B cell (primary cell): ENCODE results near the gene MICA. TPM values are rescaled to one million over a fixed set of nuclear protein-coding genes. Genes with fewer than 3 reads are reported as not detected.

Experiments used
- ATAC-seq: fragments of 200-7000 bp; cut with Tn5 transposase; one replicate; pipeline ENCODE4 v1.10.0; 2021; ENCODE audit warnings: low read depth, mild to moderate bottlenecking, moderate number of reproducible peaks, moderate library complexity
- CTCF ChIA-PET: fragments of 350-600 bp; sonication (Branson Sonifier 250); formaldehyde crosslinking; loops from one replicate; lab custom pipeline; 2021; ENCODE audit warnings: antibody characterized with exemption, inconsistent platforms; lab: Charles Lee
- POLR2A ChIA-PET: fragments of 350-600 bp; sonication (Branson Sonifier 250); formaldehyde crosslinking; loops from one replicate; lab custom pipeline; 2021; ENCODE audit warnings: antibody characterized with exemption; lab: Charles Lee
- DNase-seq: peaks from one replicate; pipeline ENCODE4 v3.0.0; 2013
- H2AFZ ChIP-seq: 2 replicates; pipeline ENCODE4 v1.6.1; 2012; ENCODE audit warnings: mild to moderate bottlenecking, low read depth, low read length; ENCODE audit not compliant: insufficient read depth, poor library complexity, severe bottlenecking
- H3K27ac ChIP-seq, 2 donors: 1 replicate in 1 of 2; 2 replicates in 1 of 2; pipeline ENCODE4 v1.5.1; 2012 to 2013; ENCODE audit warnings: low read length in 2 of 2, mild to moderate bottlenecking in 2 of 2, moderate library complexity in 1 of 2
- H3K27me3 ChIP-seq, 4 experiments: fragments of 200-600 bp in 1 of 4; sonication (generic) in 1 of 4; replicated peaks in 1 of 4; 1 replicate in 2 of 4; 2 replicates in 2 of 4; pipeline versions ENCODE4 v1.6.1 to v1.7.0; 2013 to 2016; ENCODE audit warnings: low read length in 3 of 4, mild to moderate bottlenecking in 2 of 4, mixed read lengths in 1 of 4, moderate library complexity in 1 of 4; ENCODE audit not compliant: insufficient read depth in 4 of 4, control insufficient read depth in 3 of 4; ENCODE audit errors: control extremely low read depth in 1 of 4
- H3K36me3 ChIP-seq, 2 experiments: replicated peaks in 1 of 2; 1 replicate in 1 of 2; 2 replicates in 1 of 2; pipeline versions ENCODE4 v1.6.1 to v1.7.1; 2013; ENCODE audit warnings: low read length in 1 of 2; ENCODE audit not compliant: insufficient read depth in 2 of 2, control insufficient read depth in 1 of 2; ENCODE audit errors: control extremely low read depth in 1 of 2, extremely low read depth in 1 of 2
- H3K4me1 ChIP-seq, 2 donors: fragments of 200-600 bp in 1 of 2; sonication (generic) in 1 of 2; 1 replicate in 1 of 2; 2 replicates in 1 of 2; pipeline versions ENCODE4 v1.5.1 to v1.6.1; 2013 to 2017; ENCODE audit warnings: low read length in 2 of 2; ENCODE audit not compliant: control insufficient read depth in 2 of 2, insufficient read depth in 2 of 2
- H3K4me2 ChIP-seq: replicated peaks from 2 replicates; pipeline ENCODE3; 2012; ENCODE audit warnings: mild to moderate bottlenecking, low read depth, low read length; ENCODE audit not compliant: poor library complexity, severe bottlenecking
- H3K4me3 ChIP-seq, 5 experiments: fragments of 200-600 bp in 1 of 5; sonication (generic) in 1 of 5; 1 replicate in 3 of 5; 2 replicates in 2 of 5; pipeline versions ENCODE4 v1.5.1 to v1.7.0; 2011 to 2016; ENCODE audit warnings: low read length in 4 of 5, mild to moderate bottlenecking in 4 of 5, low read depth in 2 of 5, control low read depth in 1 of 5, moderate library complexity in 1 of 5; ENCODE audit not compliant: insufficient read depth in 1 of 5; ENCODE audit errors: control extremely low read depth in 1 of 5, extremely low read depth in 1 of 5
- H3K79me2 ChIP-seq: fragments of 200-600 bp; sonication (generic); one replicate; pipeline ENCODE4 v1.6.0; 2016; ENCODE audit warnings: low read length; ENCODE audit not compliant: control insufficient read depth, insufficient read depth
- H3K9ac ChIP-seq: fragments of 200-600 bp; sonication (generic); 2 replicates; pipeline ENCODE4 v1.6.1; 2017; ENCODE audit warnings: mild to moderate bottlenecking, low read length, moderate library complexity
- H3K9me3 ChIP-seq, 3 donors: one replicate each; pipeline versions ENCODE4 v1.6.1 to v1.7.1; 2013; ENCODE audit warnings: low read length in 2 of 3; ENCODE audit not compliant: control insufficient read depth in 2 of 3, insufficient read depth in 1 of 3; ENCODE audit errors: control extremely low read depth in 1 of 3
- H4K20me1 ChIP-seq: 2 replicates; pipeline ENCODE4 v1.6.0; 2012; ENCODE audit warnings: mild to moderate bottlenecking, low read length; ENCODE audit not compliant: insufficient read depth, control insufficient read depth, poor library complexity, severe bottlenecking
- H3K27ac Mint-ChIP-seq: one replicate; pipeline ENCODE4 v1.8.0; 2021; ENCODE audit warnings: mixed read lengths
- H3K27me3 Mint-ChIP-seq: one replicate; pipeline ENCODE4 v1.8.0; 2021; ENCODE audit warnings: mixed read lengths
- H3K4me1 Mint-ChIP-seq: one replicate; pipeline ENCODE4 v1.8.0; 2021; ENCODE audit warnings: mixed read lengths
- H3K4me3 Mint-ChIP-seq: one replicate; pipeline ENCODE4 v1.8.0; 2021; ENCODE audit warnings: mixed read lengths
- H3K9me3 Mint-ChIP-seq: one replicate; pipeline ENCODE4 v1.8.0; 2022; ENCODE audit warnings: mixed read lengths; ENCODE audit not compliant: insufficient read depth
- CTCF ChIP-seq: fragments of 200-600 bp; IDR thresholded peaks from one replicate; pipeline ENCODE4 v1.8.0; 2022; ENCODE audit warnings: antibody characterized with exemption, mild to moderate bottlenecking
- EZH2 ChIP-seq: IDR thresholded peaks from 2 replicates; pipeline ENCODE4 v1.6.1; 2012; ENCODE audit warnings: borderline replicate concordance, low read depth, mild to moderate bottlenecking, moderate library complexity, low read length; ENCODE audit not compliant: insufficient read depth, poor library complexity, severe bottlenecking
- WGBS: methylation state at CpG from one replicate; pipeline ENCODE4 v1.1.5; 2013; ENCODE audit warnings: missing lambda C conversion rate; ENCODE audit not compliant: insufficient coverage; 5-methylcytosine and 5-hydroxymethylcytosine counted together
- intact Hi-C: fragments of 100-400 bp; cut with micrococcal nuclease; formaldehyde crosslinking; loops from one replicate; pipeline ENCODE4 v1.10.0; 2022
- polyA plus RNA-seq: library from polyadenylated mRNA; depleted of rRNA; stranded (reverse); fragments of >200 nt; gene quantifications from 2 replicates; pipeline ENCODE4 v1.2.3, GENCODE V29; 2012
- total RNA-seq, 2 donors: library from RNA; stranded (reverse); fragments of 120-200 nt in 1 of 2; gene quantifications; 1 replicate in 1 of 2; 2 replicates in 1 of 2; pipeline versions ENCODE4 v1.2.3 to v1.2.4, GENCODE V29; 2013 to 2022

The MICA gene
- total and polyA plus RNA-seq, 2 donors (not counting 1 experiment from before 2014, with no cell fraction given), result 13.9 to 28.5 TPM

GRCh38 chr6:31383149-31383548 lies 20.2 kb upstream of the MICA start:
- 100% methylated on average over 1 of the region's 5 CpGs for WGBS
- H3K27ac ChIP-seq, result no peak overlapping the region
- H3K36me3 ChIP-seq, result no peaks in the 10 kb centered on the region
- H4K20me1 ChIP-seq, result no peaks in the 10 kb centered on the region
- no peak overlapping the region for H2AFZ ChIP-seq
- Mint-ChIP-seq H3K4me1 (no peaks in the 10 kb centered on the region), H3K4me3 (no peak overlapping the region), H3K27me3 (peaks cover 14% of the 10 kb centered on the region), H3K27ac (no peak overlapping the region), H3K9me3 (no peaks in the 10 kb centered on the region)
- intact Hi-C loops, result no loop called here
- H3K27me3 ChIP-seq, result peaks cover 0 to 10% (median 4%) of the 10 kb centered on the region in 4 experiments
- no peak for TF ChIP-seq CTCF
- no peak for TF ChIP-seq EZH2
- no peaks in the 10 kb centered on the region for H3K9me3 ChIP-seq
- H3K79me2 ChIP-seq, result no peaks in the 10 kb centered on the region
- POLR2A ChIA-PET, result no interaction called here
- DNase-seq (no peak), ATAC-seq (no peak)
- CTCF ChIA-PET, result interaction anchor here (9.4 kb wide), 1 partner anchor 17 kb away, joined by 60 read pairs; no protein-coding TSS in a partner anchor
- no peak overlapping the region for H3K4me3 ChIP-seq
- H3K4me1 ChIP-seq, result no peaks in the 10 kb centered on the region
- no peak overlapping the region for H3K4me2 ChIP-seq
- no peak overlapping the region for H3K9ac ChIP-seq

- H3K36me3 ChIP-seq, result no peaks in the 10 kb centered on the region
- Mint-ChIP-seq H3K9me3 (no peaks in the 10 kb centered on the region), H3K27me3 (peaks cover under 1% of the 10 kb centered on the region), H3K27ac (no peak overlapping the region), H3K4me1 (no peaks in the 10 kb centered on the region), H3K4me3 (no peak overlapping the region)
- H3K4me1 ChIP-seq, result no peaks in the 10 kb centered on the region
- intact Hi-C loops, result no loop called here
- ATAC-seq (no peak), DNase-seq (no peak)
- H3K9me3 ChIP-seq, result no peaks in the 10 kb centered on the region
- H3K4me2 ChIP-seq, result no peak overlapping the region
- H2AFZ ChIP-seq, result no peak overlapping the region
- ChIA-PET POLR2A (interaction anchor here (0.6 kb wide), 1 partner anchor 232 kb away, joined by 3 read pairs; no protein-coding TSS in a partner anchor), CTCF (interaction anchor here (1.7 kb wide), 1 partner anchor 247 kb away, joined by 4 read pairs; no protein-coding TSS in a partner anchor)
- H3K27me3 ChIP-seq, result peaks cover 0 to 4% (median 0%) of the 10 kb centered on the region in 4 experiments
- H3K79me2 ChIP-seq, result no peaks in the 10 kb centered on the region
- H4K20me1 ChIP-seq, result no peaks in the 10 kb centered on the region
- H3K9ac ChIP-seq, result no peak overlapping the region
- no peak overlapping the region for H3K4me3 ChIP-seq
- WGBS, result 87% methylated on average over 3 of the region's 3 CpGs
- no peak overlapping the region for H3K27ac ChIP-seq
- TF ChIP-seq EZH2 (no peak), CTCF (no peak)
Measured at GRCh38 chr6:31385041-31385440, 18.4 kb upstream of the MICA start.
